ENCODE data around the gene CREB3L4. TPM values are rescaled to one million over a fixed set of nuclear protein-coding genes. Genes with fewer than 3 reads are reported as not detected.
A peak's percentile ranks its signal among the peaks of the same experiment; 100 is the strongest.

The CREB3L4 gene
- total and polyA plus RNA-seq, 2 donors (not counting 1 experiment from before 2014, with no cell fraction given), result 3.7 to 6.4 TPM

GRCh38 chr1:153990468-153991150 is 22.9 kb downstream of the CREB3L4 start, which contains the start of gene RPS27:
Gene RPS27, plus strand, starts transcription at chr1:153990762. Its CDS starts 35 bp downstream, at chr1:153990797.
- no peaks in the 10 kb centered on the region for H3K9me3 ChIP-seq (ENCODE audit: control insufficient read depth, insufficient read depth, low read depth, low read length)
- DNase-seq (ENCODE audit: low read depth in 2 of 2), result peak; percentile 97 to 99
- peak within 1 kb of the TSS; percentile 98 for H3K4me2 ChIP-seq (ENCODE audit: extremely low read depth, insufficient read depth, low read length)
- H3K4me3 ChIP-seq (replicated peaks in 1 of 4; ENCODE audit: control extremely low read depth in 1 of 4, insufficient read depth in 1 of 4, low read depth in 3 of 4, low read length in 4 of 4), result peak within 1 kb of the TSS; percentile 94 to 99 (median 98)
- no peaks in the 10 kb centered on the region for H4K20me1 ChIP-seq (ENCODE audit: control insufficient read depth, extremely low read depth, insufficient read depth, low read length)
- H3K27me3 ChIP-seq (ENCODE audit: control insufficient read depth, insufficient read depth, low read length), result no peaks in the 10 kb centered on the region
- peaks cover 4% of the 10 kb centered on the region for H3K4me1 ChIP-seq (ENCODE audit: control insufficient read depth, extremely low read depth, insufficient read depth, low read length)
- peak within 1 kb of the TSS; percentile 87 for H2AFZ ChIP-seq (ENCODE audit: low read length)
- TF ChIP-seq CTCF (conservative IDR thresholded peaks at IDR 0.05 in 1 of 2, IDR thresholded peaks at IDR 0.05 in 1 of 2; ENCODE audit: low read depth in 1 of 2, low read length in 2 of 2), result no peak
- no peak for TF ChIP-seq EZH2 (IDR thresholded peaks at IDR 0.05; ENCODE audit: low read length, missing control alignments)
- H3K27ac ChIP-seq (ENCODE audit: insufficient read depth, low read length), result peak within 1 kb of the TSS; percentile 99
- peaks cover 22% of the 10 kb centered on the region for H3K79me2 ChIP-seq (ENCODE audit: control insufficient read depth, insufficient read depth, low read length)
- H3K9ac ChIP-seq (ENCODE audit: insufficient read depth, low read length), result peak within 1 kb of the TSS; percentile 99
- H3K36me3 ChIP-seq (ENCODE audit: control insufficient read depth, insufficient read depth, low read length), result peaks cover 9% of the 10 kb centered on the region

GRCh38 chr1:153991151-153991630 is 23.5 kb downstream of the CREB3L4 start:
- Histone ChIP-seq H4K20me1 (ENCODE audit: control insufficient read depth, extremely low read depth, insufficient read depth, low read length) (no peaks in the 10 kb centered on the region), H3K9ac (ENCODE audit: insufficient read depth, low read length) (peak overlapping the region; percentile 99), H3K9me3 (ENCODE audit: control insufficient read depth, insufficient read depth, low read depth, low read length) (no peaks in the 10 kb centered on the region), H3K4me1 (ENCODE audit: control insufficient read depth, extremely low read depth, insufficient read depth, low read length) (peaks cover 4% of the 10 kb centered on the region), H2AFZ (ENCODE audit: low read length) (no peak overlapping the region), H3K27ac (ENCODE audit: insufficient read depth, low read length) (peak overlapping the region; percentile 99), H3K4me3 (replicated peaks in 1 of 4; ENCODE audit: control extremely low read depth in 1 of 4, insufficient read depth in 1 of 4, low read depth in 3 of 4, low read length in 4 of 4) (peak overlapping the region; percentile 94 to 99 (median 98)), H3K36me3 (ENCODE audit: control insufficient read depth, insufficient read depth, low read length) (peaks cover 9% of the 10 kb centered on the region), H3K27me3 (ENCODE audit: control insufficient read depth, insufficient read depth, low read length) (no peaks in the 10 kb centered on the region), H3K4me2 (ENCODE audit: extremely low read depth, insufficient read depth, low read length) (peak overlapping the region; percentile 98), H3K79me2 (ENCODE audit: control insufficient read depth, insufficient read depth, low read length) (peaks cover 19% of the 10 kb centered on the region)
- no peak for DNase-seq (ENCODE audit: low read depth in 2 of 2)
- TF ChIP-seq CTCF (conservative IDR thresholded peaks at IDR 0.05 in 1 of 2, IDR thresholded peaks at IDR 0.05 in 1 of 2; ENCODE audit: low read depth in 1 of 2, low read length in 2 of 2), result no peak
- TF ChIP-seq EZH2 (IDR thresholded peaks at IDR 0.05; ENCODE audit: low read length, missing control alignments), result no peak

- Histone ChIP-seq H3K36me3 (ENCODE audit: control insufficient read depth, insufficient read depth, low read length) (peaks cover 9% of the 10 kb centered on the region), H3K9me3 (ENCODE audit: control insufficient read depth, insufficient read depth, low read depth, low read length) (no peaks in the 10 kb centered on the region), H3K4me1 (ENCODE audit: control insufficient read depth, extremely low read depth, insufficient read depth, low read length) (peaks cover 4% of the 10 kb centered on the region), H3K4me3 (replicated peaks in 1 of 4; ENCODE audit: control extremely low read depth in 1 of 4, insufficient read depth in 1 of 4, low read depth in 3 of 4, low read length in 4 of 4) (peak overlapping the region; percentile 94 to 99 (median 98)), H4K20me1 (ENCODE audit: control insufficient read depth, extremely low read depth, insufficient read depth, low read length) (no peaks in the 10 kb centered on the region), H3K4me2 (ENCODE audit: extremely low read depth, insufficient read depth, low read length) (peak overlapping the region; percentile 98), H3K79me2 (ENCODE audit: control insufficient read depth, insufficient read depth, low read length) (peaks cover 19% of the 10 kb centered on the region), H3K27ac (ENCODE audit: insufficient read depth, low read length) (no peak overlapping the region), H3K27me3 (ENCODE audit: control insufficient read depth, insufficient read depth, low read length) (no peaks in the 10 kb centered on the region), H2AFZ (ENCODE audit: low read length) (no peak overlapping the region), H3K9ac (ENCODE audit: insufficient read depth, low read length) (no peak overlapping the region)
- TF ChIP-seq CTCF (conservative IDR thresholded peaks at IDR 0.05 in 1 of 2, IDR thresholded peaks at IDR 0.05 in 1 of 2; ENCODE audit: low read depth in 1 of 2, low read length in 2 of 2), result no peak
- TF ChIP-seq EZH2 (IDR thresholded peaks at IDR 0.05; ENCODE audit: low read length, missing control alignments), result no peak
- DNase-seq (ENCODE audit: low read depth in 2 of 2), result no peak
These were observed 24.1 kb downstream of the CREB3L4 start for GRCh38 chr1:153991806-153992205.

All from fibroblast of lung (primary cell).